Measurements from ENCODE around the gene FARP1.
A peak's percentile ranks its signal among the peaks of the same experiment; 100 is the strongest.

Gene FARP1

GRCh38 chr13:98144027-98144741 lies 1.3 kb downstream of the FARP1 start:
- H3K9ac ChIP-seq (ENCODE audit: low read length), result peak overlapping the region; percentile 85
- H4K12ac ChIP-seq (ENCODE audit: low read depth, low read length), result no peak overlapping the region
- H2AK5ac ChIP-seq (ENCODE audit: low read length), result no peak overlapping the region
- WGBS (ENCODE audit: extremely low coverage, insufficient coverage, insufficient read length), result no CpG with 5 or more reads among the region's 21 CpGs
- peaks cover 11% of the 10 kb centered on the region for H3K79me2 ChIP-seq (ENCODE audit: control insufficient read depth, insufficient read depth, low read length, poor library complexity)
- H3K79me1 ChIP-seq (ENCODE audit: low read length), result peaks cover 10% of the 10 kb centered on the region
- no peak overlapping the region for H2BK12ac ChIP-seq (ENCODE audit: low read length)
- H4K8ac ChIP-seq (ENCODE audit: low read depth, low read length), result peak overlapping the region; percentile 91
- peak overlapping the region; percentile 90 for H3K14ac ChIP-seq (ENCODE audit: low read length)
- H3K23ac ChIP-seq (ENCODE audit: low read length), result no peak overlapping the region
- H3K9me3 ChIP-seq (ENCODE audit: insufficient read depth, low read depth, low read length), result no peaks in the 10 kb centered on the region
- peaks cover 2 to 13% of the 10 kb centered on the region in 2 experiments for H3K4me1 ChIP-seq (ENCODE audit: control insufficient read depth in 1 of 2, insufficient read depth in 2 of 2, low read length in 2 of 2)
- peak overlapping the region; percentile 75 for H2AFZ ChIP-seq (ENCODE audit: insufficient read depth, low read length, poor library complexity)
- no peak for DNase-seq
- peak overlapping the region; percentile 89 for H4K91ac ChIP-seq (ENCODE audit: low read depth, low read length)
- H3K4ac ChIP-seq (ENCODE audit: low read depth, low read length), result peak overlapping the region; percentile 68
- peak overlapping the region; percentile 18 for H2BK5ac ChIP-seq (ENCODE audit: low read depth, low read length, poor library complexity)
- peak overlapping the region; percentile 63 for H3K27ac ChIP-seq (ENCODE audit: low read depth, low read length)
- peak overlapping the region; percentile 87 for H2BK120ac ChIP-seq (ENCODE audit: insufficient read depth, low read length, poor library complexity)
- peak overlapping the region; percentile 99 for H3K4me2 ChIP-seq (ENCODE audit: low read length)
- H3K27me3 ChIP-seq (ENCODE audit: insufficient read depth, low read length), result no peaks in the 10 kb centered on the region
- H3K4me3 ChIP-seq (ENCODE audit: low read depth, low read length), result peak overlapping the region; percentile 87
- no peaks in the 10 kb centered on the region for H3K36me3 ChIP-seq (ENCODE audit: control insufficient read depth in 1 of 2, insufficient read depth in 2 of 2, low read length in 2 of 2)
- H3K18ac ChIP-seq (ENCODE audit: low read length), result peak overlapping the region; percentile 88

GRCh38 chr13:98144801-98145350 lies 2.0 kb downstream of the FARP1 start:
- no CpG with 5 or more reads among the region's 10 CpGs for WGBS (ENCODE audit: extremely low coverage, insufficient coverage, insufficient read length)
- H3K79me2 ChIP-seq (ENCODE audit: control insufficient read depth, insufficient read depth, low read length, poor library complexity), result peaks cover 11% of the 10 kb centered on the region
- no peak overlapping the region for H2BK12ac ChIP-seq (ENCODE audit: low read length)
- H3K36me3 ChIP-seq (ENCODE audit: control insufficient read depth in 1 of 2, insufficient read depth in 2 of 2, low read length in 2 of 2), result no peaks in the 10 kb centered on the region
- peak overlapping the region; percentile 67 for H3K4ac ChIP-seq (ENCODE audit: low read depth, low read length)
- H3K4me2 ChIP-seq (ENCODE audit: low read length), result peak overlapping the region; percentile 99
- peaks cover 2 to 13% of the 10 kb centered on the region in 2 experiments for H3K4me1 ChIP-seq (ENCODE audit: control insufficient read depth in 1 of 2, insufficient read depth in 2 of 2, low read length in 2 of 2)
- H2BK5ac ChIP-seq (ENCODE audit: low read depth, low read length, poor library complexity), result no peak overlapping the region
- peaks cover 10% of the 10 kb centered on the region for H3K79me1 ChIP-seq (ENCODE audit: low read length)
- no peak overlapping the region for H4K91ac ChIP-seq (ENCODE audit: low read depth, low read length)
- H3K23ac ChIP-seq (ENCODE audit: low read length), result no peak overlapping the region
- no peak overlapping the region for H3K9ac ChIP-seq (ENCODE audit: low read length)
- H3K14ac ChIP-seq (ENCODE audit: low read length), result no peak overlapping the region
- DNase-seq, result no peak
- no peaks in the 10 kb centered on the region for H3K9me3 ChIP-seq (ENCODE audit: insufficient read depth, low read depth, low read length)
- H4K12ac ChIP-seq (ENCODE audit: low read depth, low read length), result no peak overlapping the region
- H3K27ac ChIP-seq (ENCODE audit: low read depth, low read length), result no peak overlapping the region
- H4K8ac ChIP-seq (ENCODE audit: low read depth, low read length), result no peak overlapping the region
- no peak overlapping the region for H2AFZ ChIP-seq (ENCODE audit: insufficient read depth, low read length, poor library complexity)
- H3K18ac ChIP-seq (ENCODE audit: low read length), result no peak overlapping the region
- H3K4me3 ChIP-seq (ENCODE audit: low read depth, low read length), result no peak overlapping the region
- no peak overlapping the region for H2BK120ac ChIP-seq (ENCODE audit: insufficient read depth, low read length, poor library complexity)
- H3K27me3 ChIP-seq (ENCODE audit: insufficient read depth, low read length), result no peaks in the 10 kb centered on the region
- no peak overlapping the region for H2AK5ac ChIP-seq (ENCODE audit: low read length)

GRCh38 chr13:98147521-98147920 lies 4.6 kb downstream of the FARP1 start:
- DNase-seq, result peak in 1 of 2 donors; percentile 69
- Histone ChIP-seq H3K9me3 (ENCODE audit: insufficient read depth, low read depth, low read length) (no peaks in the 10 kb centered on the region), H3K9ac (ENCODE audit: low read length) (no peak overlapping the region), H3K4me1 (ENCODE audit: control insufficient read depth in 1 of 2, insufficient read depth in 2 of 2, low read length in 2 of 2) (peaks cover 2 to 8% of the 10 kb centered on the region in 2 experiments), H3K27ac (ENCODE audit: low read depth, low read length) (no peak overlapping the region), H3K4ac (ENCODE audit: low read depth, low read length) (no peak overlapping the region), H3K79me1 (ENCODE audit: low read length) (peaks cover 10% of the 10 kb centered on the region), H2BK12ac (ENCODE audit: low read length) (no peak overlapping the region), H3K18ac (ENCODE audit: low read length) (no peak overlapping the region), H2BK5ac (ENCODE audit: low read depth, low read length, poor library complexity) (no peak overlapping the region), H3K4me2 (ENCODE audit: low read length) (no peak overlapping the region), H3K23ac (ENCODE audit: low read length) (no peak overlapping the region), H3K14ac (ENCODE audit: low read length) (no peak overlapping the region), H4K8ac (ENCODE audit: low read depth, low read length) (no peak overlapping the region), H2BK120ac (ENCODE audit: insufficient read depth, low read length, poor library complexity) (no peak overlapping the region), H4K12ac (ENCODE audit: low read depth, low read length) (no peak overlapping the region), H3K79me2 (ENCODE audit: control insufficient read depth, insufficient read depth, low read length, poor library complexity) (peaks cover 9% of the 10 kb centered on the region), H2AFZ (ENCODE audit: insufficient read depth, low read length, poor library complexity) (no peak overlapping the region), H3K36me3 (ENCODE audit: control insufficient read depth in 1 of 2, insufficient read depth in 2 of 2, low read length in 2 of 2) (no peaks in the 10 kb centered on the region), H4K91ac (ENCODE audit: low read depth, low read length) (no peak overlapping the region), H3K27me3 (ENCODE audit: insufficient read depth, low read length) (no peaks in the 10 kb centered on the region), H2AK5ac (ENCODE audit: low read length) (no peak overlapping the region), H3K4me3 (ENCODE audit: low read depth, low read length) (no peak overlapping the region)
- WGBS (ENCODE audit: extremely low coverage, insufficient coverage, insufficient read length), result no CpG with 5 or more reads among the region's 5 CpGs

DNA sequence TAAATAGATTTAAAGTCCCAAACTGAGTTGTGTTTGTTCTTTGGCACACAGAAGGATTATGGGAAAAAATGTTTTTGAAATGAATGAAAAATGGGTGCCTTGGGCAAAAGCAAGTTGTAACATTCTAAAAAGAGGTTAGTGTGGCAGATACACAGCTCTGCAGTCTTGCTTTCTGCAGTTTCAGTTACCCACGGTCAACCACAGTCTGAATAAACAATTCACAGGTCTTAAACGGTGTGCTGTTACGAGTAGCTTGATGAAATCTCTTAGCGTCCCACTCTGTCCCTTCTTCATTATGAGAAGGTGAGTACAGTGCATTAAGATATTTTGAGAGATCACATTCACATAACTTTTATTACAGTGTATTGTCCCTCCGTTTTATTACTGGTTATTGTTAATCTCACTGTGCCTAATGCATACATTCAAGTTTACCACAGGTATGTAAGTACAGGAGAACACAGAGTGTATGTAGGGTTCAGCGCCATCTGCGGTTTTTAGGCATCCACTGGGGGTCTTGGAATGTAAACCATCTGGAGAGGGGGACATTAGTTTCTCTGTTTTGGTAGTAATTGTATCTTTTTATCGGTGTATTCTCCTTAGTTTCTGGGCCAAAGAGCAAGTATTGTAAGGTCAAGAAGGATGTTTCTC lies 8.1 kb downstream of the FARP1 start:
- Histone ChIP-seq H3K36me3 (ENCODE audit: control insufficient read depth in 1 of 2, insufficient read depth in 2 of 2, low read length in 2 of 2) (peaks cover 6 to 8% of the 10 kb centered on the region in 2 experiments), H3K27ac (ENCODE audit: low read depth, low read length) (no peak overlapping the region), H2BK120ac (ENCODE audit: insufficient read depth, low read length, poor library complexity) (no peak overlapping the region), H3K4ac (ENCODE audit: low read depth, low read length) (peak overlapping the region; percentile 47), H3K79me2 (ENCODE audit: control insufficient read depth, insufficient read depth, low read length, poor library complexity) (peaks cover 2% of the 10 kb centered on the region), H3K4me2 (ENCODE audit: low read length) (no peak overlapping the region), H4K12ac (ENCODE audit: low read depth, low read length) (no peak overlapping the region), H4K8ac (ENCODE audit: low read depth, low read length) (no peak overlapping the region), H3K9me3 (ENCODE audit: insufficient read depth, low read depth, low read length) (no peaks in the 10 kb centered on the region), H3K23ac (ENCODE audit: low read length) (no peak overlapping the region), H2BK5ac (ENCODE audit: low read depth, low read length, poor library complexity) (no peak overlapping the region), H3K4me1 (ENCODE audit: control insufficient read depth in 1 of 2, insufficient read depth in 2 of 2, low read length in 2 of 2) (peaks cover 2% of the 10 kb centered on the region in 2 experiments), H2AK5ac (ENCODE audit: low read length) (no peak overlapping the region), H3K79me1 (ENCODE audit: low read length) (no peaks in the 10 kb centered on the region), H3K18ac (ENCODE audit: low read length) (no peak overlapping the region), H3K27me3 (ENCODE audit: insufficient read depth, low read length) (no peaks in the 10 kb centered on the region), H2BK12ac (ENCODE audit: low read length) (no peak overlapping the region), H2AFZ (ENCODE audit: insufficient read depth, low read length, poor library complexity) (no peak overlapping the region), H3K9ac (ENCODE audit: low read length) (no peak overlapping the region), H4K91ac (ENCODE audit: low read depth, low read length) (no peak overlapping the region), H3K14ac (ENCODE audit: low read length) (no peak overlapping the region), H3K4me3 (ENCODE audit: low read depth, low read length) (no peak overlapping the region)
- DNase-seq, result no peak
- WGBS (ENCODE audit: extremely low coverage, insufficient coverage, insufficient read length), result no CpG with 5 or more reads among the region's 8 CpGs

All from trophoblast cell (in vitro differentiated cells and primary cell).